HG03175 (cell line): ENCODE data around the gene HGS.
"Not testable (repeated sequence)": the region's sequence is repeated elsewhere in the genome, so short reads cannot be mapped to it uniquely, and the experiment has no call there.

Experiments
- ATAC-seq: cut with Tn5 transposase; IDR thresholded peaks from one replicate; pipeline ENCODE4 v1.9.1; 2021; ENCODE audit warnings: mild to moderate bottlenecking, moderate library complexity; ENCODE audit not compliant: unreplicated experiment

HGS gene

GRCh38 chr17:81738801-81739393 is 55.1 kb downstream of the HGS start:
- ATAC-seq = no peak

DNA sequence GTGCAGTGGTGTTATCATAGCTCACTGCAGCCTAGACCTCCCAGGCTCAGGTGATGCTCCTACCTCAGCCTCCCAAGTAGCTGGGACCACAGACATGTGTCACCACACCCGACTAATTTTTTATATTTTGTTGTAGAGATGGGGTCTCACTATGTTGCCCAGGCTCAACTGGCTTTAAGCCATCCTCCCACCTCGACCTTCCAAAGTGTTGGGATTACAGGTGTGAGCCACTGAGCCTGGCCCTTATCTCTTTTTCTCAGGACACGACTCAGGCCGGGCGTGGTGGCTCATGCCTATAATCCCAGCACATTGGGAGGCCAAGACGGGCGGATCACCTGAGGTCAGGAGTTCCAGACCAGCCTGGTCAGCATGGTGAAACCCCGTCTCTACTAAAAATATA is 55.8 kb downstream of the HGS start:
- ATAC-seq = not testable (repeated sequence)

GRCh38 chr17:81740395-81740961 is 56.7 kb downstream of the HGS start:
- ATAC-seq = no peak

DNA sequence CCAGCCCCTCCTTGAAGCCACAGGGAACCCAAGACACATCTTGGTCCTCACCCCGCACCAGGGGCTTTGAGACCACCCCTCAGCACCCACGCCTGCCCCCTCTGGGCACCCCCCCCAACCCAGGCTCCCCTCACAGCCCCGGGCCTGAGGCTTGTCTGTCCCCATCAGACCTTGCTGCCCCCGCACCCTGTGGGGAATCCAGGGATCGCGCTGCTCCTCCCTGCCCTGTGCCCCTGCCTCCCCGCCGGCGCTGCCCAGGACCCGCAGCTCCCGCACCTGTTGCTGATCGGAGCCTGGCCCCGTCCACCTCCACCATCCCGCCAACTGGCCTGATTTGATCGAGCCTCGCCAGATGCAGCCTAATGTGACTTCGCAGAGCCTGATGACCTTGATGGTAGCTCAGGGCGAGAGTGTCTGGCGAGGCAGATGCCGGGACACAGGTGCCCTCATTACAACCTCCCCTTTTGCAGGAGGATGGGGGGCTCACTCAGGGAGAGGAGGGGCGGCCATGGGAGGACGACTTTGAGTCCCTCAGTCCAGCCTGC is 57.3 kb downstream of the HGS start:
- no peak for ATAC-seq

DNA sequence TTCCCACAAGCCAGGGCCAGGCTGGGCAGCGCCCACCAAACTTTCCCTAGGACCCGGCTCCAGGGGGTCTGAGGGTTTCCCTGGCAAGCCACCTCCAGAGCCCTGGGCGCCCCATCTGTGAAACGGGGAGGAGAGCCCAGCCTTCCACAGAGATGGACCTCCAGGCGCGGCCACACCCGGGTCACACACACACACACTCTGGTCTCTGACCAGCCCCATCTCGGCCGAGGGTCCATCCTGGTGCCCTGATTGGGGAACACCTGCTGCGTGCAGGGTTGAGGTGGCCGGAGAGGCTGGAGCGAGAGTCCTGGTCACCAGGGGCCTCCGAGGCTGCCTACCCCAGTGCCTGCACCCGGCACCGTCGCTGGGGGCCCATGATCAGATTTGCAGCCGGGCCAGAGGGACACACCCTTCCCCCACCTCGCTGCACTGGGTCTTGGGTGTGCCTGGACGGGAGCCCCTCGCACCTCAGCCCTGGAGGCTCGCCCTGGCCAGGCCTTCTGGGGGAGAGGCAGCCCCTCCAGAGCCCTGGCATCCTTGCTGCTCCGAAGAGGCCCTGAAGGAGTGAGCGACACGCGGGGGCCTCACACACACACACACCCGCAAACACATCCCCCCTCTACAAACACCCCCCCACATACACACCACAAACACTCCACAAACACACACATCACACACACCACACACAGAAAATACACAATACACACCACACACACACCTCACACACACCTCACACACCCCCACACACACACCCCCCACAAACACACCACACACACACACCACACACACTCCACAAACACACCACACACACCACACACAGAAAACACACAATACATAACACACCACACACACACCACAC is 58.0 kb downstream of the HGS start:
- ATAC-seq = no peak
